Activated T-cell treated with anti-CD3 and anti-CD28 coated beads for 4 hours (primary cell): Measurements from ENCODE around the gene ACLY.

ENCODE experiments used
- DNase-seq: peaks from one replicate; pipeline ENCODE4 v3.0.0-alpha.2; 2020

ACLY gene

DNA sequence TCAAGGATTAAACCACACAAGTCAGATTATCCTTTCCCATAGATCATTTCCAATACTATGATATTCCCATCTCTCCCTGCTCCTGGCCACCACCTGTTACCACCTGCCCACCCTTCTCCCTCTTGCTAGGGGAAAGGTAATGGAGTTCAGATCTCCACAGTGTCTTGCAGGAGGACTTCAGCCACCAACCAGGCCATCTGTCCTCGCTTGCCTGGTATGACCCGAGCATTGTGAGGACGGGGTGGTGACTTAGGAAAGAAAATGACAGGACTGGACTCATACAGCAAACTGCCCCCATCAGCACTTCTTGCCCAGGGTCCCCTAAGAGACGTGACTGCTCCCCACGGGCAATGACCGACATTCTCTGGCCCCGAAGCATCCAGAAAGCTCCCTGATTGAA is 95.2 kb downstream of the ACLY start:
- DNase-seq, result no peak

DNA sequence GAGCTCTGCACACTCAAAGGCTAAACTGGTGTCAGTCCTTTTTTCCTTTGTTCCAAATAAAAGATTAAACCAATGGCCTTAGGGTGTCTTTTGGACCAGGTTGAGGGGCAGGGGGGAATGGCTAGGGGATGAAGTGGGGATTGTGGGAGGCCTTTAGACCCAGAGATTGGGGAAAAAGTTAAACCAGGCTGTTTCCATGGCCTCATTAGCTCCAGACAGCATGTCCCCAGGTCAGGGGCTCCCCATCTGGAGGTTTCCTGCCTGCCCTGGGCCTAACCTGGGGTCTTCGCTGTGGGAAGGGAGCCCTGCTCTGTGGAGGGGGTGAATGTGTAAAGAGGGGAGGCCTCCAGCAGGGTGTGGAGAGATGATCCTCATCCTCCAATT is 95.6 kb downstream of the ACLY start:
- DNase-seq, result no peak

DNA sequence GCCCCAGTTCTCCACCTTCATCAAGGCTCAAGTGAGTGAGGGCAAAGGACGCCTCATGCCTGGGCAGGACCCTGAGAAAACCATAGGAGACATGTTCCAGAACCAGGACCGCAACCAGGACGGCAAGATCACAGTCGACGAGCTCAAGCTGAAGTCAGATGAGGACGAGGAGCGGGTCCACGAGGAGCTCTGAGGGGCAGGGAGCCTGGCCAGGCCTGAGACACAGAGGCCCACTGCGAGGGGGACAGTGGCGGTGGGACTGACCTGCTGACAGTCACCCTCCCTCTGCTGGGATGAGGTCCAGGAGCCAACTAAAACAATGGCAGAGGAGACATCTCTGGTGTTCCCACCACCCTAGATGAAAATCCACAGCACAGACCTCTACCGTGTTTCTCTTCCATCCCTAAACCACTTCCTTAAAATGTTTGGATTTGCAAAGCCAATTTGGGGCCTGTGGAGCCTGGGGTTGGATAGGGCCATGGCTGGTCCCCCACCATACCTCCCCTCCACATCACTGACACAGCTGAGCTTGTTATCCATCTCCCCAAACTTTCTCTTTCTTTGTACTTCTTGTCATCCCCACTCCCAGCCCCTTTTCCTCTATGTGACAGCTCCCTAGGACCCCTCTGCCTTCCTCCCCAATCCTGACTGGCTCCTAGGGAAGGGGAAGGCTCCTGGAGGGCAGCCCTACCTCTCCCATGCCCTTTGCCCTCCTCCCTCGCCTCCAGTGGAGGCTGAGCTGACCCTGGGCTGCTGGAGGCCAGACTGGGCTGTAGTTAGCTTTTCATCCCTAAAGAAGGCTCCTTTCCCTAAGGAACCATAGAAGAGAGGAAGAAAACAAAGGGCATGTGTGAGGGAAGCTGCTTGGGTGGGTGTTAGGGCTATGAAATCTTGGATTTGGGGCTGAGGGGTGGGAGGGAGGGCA is 96.3 kb downstream of the ACLY start:
- DNase-seq, result no peak

DNA sequence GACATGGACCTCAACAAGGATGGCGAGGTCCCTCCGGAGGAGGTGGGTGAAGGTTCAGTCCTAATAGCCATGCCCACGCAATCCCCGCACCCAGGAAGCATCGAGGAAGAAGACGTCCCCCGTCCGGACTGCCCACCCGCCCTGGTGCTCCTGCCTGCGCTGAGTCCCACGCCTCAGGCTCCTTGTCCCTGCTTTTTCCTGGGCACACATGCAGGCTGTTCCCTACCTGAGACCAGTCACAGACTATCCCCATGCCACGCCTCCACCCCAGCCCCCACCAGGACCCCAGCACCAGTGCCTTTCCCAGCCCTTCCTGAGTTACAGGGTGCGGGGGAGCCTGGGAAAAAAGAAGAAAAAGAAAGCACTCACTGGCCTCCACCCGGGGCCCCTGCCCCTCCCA is 97.0 kb downstream of the ACLY start:
- no peak for DNase-seq

DNA sequence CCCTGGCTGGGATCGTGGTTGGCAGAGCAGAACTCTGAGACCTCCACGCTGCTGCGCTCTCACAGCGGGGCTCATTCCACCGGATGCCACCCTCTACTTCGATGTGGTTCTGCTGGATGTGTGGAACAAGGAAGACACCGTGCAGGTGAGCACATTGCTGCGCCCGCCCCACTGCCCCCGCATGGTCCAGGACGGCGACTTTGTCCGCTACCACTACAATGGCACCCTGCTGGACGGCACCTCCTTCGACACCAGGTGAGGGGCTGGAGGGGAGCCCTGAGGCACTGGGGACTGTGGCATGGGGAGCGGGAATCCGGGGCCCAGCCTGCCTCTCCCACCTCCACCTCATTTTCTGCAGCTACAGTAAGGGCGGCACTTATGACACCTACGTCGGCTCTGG is 100.7 kb downstream of the ACLY start:
- no peak for DNase-seq
